Stimulated activated CD4-positive, alpha-beta T cell treated with anti-CD3 and anti-CD28 coated beads, Interleukin-15, amount 100 ng/mL, for 1 hour (primary cell): Measurements from ENCODE around the gene CHFR.
"Not testable (repeated sequence)": the region's sequence is repeated elsewhere in the genome, so short reads cannot be mapped to it uniquely, and the experiment has no call there.

Source experiments
- DNase-seq, 2 donors: peaks; one replicate each; pipeline ENCODE4 v3.0.0-alpha.2; 2020; ENCODE audit warnings: low read depth in 1 of 2, low spot score in 1 of 2

The CHFR gene

DNA sequence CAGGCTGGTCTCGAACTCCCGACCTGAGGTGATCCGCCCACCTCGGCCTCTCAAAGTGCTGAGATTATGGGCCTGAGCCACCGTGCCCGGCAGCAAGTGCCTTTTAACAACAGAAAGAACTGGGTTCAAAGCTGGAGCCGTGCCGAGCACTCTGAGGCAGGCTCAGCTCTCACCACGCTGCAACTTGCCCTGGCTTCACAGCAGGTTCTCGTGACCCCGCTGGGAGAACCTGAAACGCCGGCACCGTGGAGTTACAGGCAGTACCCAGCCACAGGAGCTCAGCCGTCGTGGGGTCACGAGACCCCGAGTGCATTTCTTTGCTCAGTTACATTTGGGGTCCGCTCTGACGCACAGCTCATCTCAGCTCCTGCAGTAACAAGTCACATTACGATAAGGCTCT lies 73.2 kb downstream of the CHFR start:
- DNase-seq, result no peak

DNA sequence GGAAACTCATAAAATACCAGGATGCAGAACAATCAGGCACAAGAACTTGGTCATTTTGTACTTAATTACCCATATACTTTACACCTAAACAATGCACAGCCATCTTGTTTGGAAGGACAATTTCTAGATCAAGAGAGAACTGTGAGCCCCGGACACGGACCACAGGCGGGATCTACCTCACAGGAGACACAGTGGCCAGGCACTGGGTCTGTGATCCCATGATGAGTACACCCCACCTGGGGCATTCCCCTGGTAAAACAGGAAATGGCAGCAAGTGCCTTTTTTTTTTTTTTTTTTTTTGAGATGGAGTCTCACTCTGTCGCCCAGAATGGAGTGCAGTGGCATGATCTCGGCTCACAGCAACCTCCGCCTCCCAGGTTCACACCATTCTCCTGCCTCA lies 74.0 kb downstream of the CHFR start:
- no peak for DNase-seq

DNA sequence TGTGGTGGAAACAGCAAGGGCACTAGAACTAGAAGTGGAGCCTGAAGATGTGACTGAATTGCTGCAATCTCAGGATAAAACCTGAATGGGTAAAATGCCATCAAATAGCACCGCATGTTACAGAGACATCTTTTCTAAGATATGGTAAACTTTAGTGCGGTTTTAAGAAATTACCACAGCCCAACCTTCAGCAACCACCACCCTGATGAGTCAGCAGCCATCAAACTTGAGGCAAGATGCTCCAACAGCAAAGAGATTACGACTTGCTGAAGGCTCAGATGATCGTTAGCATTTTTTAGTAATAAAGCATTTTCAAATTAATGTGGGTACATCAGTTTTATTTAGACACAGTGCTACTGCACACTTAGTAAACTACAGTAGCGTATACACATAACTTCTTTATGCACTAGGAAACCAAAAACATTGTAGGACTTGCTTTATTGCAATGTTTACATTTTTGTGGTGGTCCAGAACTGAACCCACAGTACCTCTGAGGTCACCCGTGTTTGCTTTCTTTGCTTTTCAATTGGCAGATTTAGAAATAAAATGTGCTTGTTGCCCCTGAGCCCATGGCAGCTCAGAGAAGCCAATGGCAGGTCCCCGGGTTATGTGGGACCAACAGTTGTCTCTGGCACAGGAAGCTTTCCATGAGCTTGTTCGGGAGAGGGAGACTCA lies 74.6 kb downstream of the CHFR start:
- DNase-seq, result no peak

DNA sequence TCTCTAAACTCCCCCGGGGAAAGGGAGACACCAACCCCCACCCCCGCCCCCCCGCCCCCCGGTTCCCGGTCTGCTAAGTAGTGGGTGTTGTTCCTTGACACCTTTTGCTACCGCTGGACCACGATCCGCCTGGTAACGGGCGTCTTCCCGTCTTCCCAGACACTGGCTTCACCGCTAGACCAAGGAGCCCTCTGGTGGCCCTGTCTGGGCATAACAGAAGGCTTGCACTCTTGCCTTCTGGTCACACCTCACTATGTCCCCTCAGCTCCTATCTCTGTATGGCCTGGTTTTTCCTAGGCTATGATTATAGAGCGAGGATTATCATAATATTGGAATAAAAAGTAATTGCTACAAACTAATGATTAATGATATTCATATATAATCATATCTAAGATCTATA lies 78.0 kb downstream of the CHFR start:
- DNase-seq, result not testable (repeated sequence)

DNA sequence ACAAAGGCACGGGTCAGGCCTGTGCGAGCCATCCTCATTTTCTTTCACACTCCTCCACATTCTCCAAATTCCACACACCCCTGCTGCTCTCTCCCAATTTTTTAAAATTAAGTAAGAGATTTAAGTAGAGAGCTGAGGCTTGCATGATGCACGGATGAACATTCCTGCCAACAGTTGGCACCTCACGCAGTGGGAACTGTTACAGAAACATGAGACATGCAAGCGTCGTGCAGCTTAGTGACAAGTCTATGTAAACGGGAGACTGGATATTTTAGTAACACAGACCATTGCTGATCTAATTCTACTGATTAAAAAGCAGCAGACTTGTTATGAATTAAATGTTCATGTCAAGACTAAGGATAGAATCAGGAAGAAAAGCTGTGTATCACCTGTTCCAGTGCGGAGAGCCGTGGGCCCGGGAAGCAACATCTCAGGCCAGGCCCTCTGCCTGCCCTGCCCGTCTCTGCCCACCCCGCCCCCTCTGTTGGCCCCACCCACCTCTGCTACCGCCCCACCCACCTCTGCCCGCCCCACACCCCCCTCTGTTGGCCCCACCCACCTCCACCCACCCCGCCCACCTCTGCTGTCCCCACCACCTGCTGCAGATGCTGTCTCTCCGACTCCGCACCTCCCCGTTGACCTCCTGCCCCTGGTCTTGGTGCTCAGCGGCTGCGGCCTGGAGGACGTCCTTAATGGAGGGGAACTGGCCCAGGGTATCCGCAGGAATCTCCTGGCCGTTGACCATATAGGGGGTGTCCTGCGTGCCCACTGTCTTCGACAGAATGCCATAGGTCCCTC lies 79.9 kb downstream of the CHFR start:
- DNase-seq, result no peak

DNA sequence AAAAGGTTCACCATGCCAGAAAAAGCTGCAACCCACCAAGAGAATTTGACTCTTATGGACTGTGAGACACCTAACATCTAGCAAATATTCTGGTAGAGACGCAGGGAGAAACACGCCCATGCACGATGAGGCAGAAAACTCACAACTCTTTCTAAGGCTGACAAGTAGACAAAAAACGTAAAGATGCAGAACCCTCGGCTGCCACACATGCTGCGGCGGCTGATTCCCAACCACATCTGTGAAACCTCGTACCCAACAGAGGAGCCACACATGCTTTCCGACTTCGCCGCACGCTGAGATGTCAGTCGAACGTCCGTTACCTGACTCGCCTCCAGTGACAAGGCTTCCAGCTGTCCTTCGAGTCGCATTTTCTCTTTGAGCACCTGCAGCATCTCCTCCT lies 80.5 kb downstream of the CHFR start:
- DNase-seq, result no peak

DNA sequence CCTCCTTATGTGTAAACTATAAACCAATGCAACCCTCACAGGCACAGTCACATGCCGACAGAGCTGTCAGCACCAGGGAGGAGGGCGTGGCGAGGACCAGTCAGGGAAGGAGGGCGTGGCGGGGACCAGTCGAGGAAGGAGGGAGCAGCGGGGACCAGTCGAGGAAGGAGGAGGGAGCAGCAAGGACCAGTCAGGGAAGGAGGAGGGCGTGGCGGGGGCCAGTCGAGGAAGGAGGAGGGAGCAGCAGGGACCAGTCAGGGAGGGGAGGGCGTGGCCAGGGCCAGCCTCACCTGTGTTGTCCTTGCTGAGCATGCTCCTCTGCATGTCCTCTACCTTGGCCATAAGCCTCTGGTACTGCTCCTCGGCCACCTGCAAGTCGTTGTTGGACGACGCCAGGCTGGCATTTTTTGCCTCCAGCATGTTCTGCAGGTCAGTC lies 83.0 kb downstream of the CHFR start:
- DNase-seq, result no peak

DNA sequence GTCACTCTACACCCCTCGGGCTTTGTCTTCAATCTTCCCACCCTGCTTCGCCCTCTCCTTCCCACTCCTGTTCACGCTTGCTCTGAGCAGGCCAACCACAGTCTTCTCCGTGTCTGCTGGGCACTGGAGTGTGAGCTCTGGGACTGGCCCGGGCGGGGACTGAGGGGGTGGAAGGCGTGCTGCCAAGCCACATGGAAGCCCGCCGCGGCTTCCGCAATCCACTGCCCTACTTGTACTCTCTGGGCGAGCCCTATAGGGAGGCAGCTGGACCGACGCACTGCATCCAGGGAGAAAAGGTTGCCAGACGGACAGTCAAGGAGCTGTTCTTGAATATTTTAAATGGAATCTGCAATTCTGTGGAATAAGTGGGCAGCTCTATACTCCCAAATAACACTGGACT lies 83.5 kb downstream of the CHFR start:
- DNase-seq, result no peak

DNA sequence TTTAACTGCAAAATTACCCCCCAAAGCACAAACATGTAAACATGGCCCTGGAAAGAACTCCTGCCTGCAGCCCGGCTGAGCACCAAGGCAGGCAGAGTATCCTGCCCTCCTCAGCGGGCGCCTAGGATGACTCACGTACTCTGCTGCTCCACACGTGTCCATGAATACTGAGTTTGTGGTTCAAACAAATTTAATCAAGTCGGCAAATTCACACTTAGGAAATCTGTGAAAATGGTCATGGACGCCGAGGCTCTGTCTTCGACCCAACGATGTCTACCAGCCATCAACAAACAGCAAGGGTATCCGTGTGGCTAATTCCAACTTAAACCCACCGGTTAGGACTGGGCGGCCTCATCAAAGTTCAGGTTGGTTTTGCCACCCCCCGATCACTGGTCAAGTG lies 84.3 kb downstream of the CHFR start:
- DNase-seq, result no peak

DNA sequence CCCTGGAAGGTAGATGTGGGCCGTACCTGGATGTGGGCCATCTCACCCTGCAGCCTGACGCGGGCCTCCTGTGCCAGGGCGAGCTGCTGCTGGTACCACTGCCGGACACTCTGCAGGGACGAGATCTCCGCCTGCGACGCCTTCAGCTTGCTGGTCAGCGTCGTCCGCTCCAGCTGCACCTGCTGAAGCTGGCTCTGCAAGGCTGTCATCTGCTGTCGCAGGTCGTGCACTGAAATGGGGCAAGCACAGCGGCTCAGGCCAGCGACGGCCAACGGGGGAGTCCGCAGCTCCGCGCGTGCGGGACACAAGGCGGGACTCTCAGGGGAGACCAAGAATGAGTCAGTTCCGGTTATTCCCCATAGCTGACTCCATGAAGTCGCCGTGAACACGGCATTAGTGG lies 85.7 kb downstream of the CHFR start:
- no peak for DNase-seq

DNA sequence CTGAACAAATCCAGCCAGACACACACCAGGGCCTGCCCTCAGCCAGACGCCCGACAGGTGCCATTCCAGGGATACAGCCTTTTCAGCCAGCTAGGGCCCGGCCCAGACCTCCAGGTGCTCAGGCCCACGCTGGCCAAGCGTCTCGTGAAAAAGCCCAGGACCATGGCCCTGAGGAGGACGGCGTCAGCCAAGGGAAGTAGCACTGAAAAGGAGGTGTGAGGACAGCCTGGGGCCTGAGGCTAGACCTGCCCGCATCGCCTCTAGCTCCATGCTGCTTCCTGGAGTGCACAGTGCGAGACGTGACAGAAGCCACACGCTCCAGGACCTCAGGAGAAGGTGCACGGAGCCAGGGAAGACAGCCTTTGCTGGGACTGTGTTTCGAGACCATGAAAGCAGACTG lies 88.6 kb downstream of the CHFR start:
- DNase-seq, result no peak

DNA sequence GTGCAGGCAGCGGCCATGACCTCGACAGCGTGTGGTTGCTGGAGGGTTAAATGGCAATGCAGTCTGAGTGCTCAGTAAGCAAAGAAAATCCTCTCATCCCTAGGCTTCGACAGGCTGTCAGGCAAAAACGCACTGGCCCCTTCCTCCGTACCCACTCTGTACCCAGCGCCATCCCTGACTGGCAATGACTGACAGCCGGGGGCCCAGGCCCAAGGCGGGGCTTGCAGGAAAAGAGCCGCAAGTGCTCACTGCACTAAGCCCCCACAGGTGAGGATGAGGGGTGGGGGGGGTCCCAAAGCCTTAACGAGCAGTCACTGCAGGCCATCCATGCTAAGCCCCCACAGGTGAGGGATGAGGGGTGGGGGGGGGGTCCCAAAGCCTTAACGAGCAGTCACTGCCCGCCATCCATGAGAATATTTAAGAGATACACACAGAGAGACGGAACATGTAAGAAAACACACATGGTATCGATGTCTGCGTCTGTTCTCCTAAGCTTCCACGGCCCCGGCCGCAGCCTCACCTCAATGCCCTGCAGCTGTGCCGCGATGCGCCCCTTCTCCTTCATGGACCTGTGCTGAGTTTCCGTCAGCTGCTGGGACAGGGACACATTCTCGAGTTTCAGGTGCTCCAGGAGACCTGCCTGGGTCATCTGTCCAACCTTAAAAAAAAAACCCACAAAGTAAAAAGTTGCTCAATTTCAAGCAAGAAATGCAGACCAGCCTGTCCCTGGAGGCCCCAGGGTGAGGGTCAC lies 89.4 kb downstream of the CHFR start:
- DNase-seq, result no peak

DNA sequence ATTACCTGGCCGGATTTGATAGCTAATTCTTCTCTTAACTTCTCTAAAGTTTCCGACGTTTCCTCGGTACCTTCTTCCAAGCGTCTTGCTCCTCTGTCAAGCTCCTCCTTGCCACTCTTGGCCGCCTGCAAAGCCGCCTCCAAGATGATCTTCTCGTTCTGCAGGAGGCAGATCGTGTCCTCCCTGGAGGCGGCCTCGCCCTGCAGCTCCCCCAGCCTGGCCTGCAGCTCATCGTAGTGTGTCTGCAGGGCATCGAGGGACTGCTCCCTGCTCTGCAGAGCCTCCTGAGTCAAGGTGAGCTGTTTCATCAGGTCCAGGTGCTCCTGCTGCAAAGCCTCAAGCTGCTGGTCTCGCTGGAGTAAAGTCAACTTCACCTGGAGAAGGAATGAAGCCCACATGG lies 91.6 kb downstream of the CHFR start:
- no peak for DNase-seq

DNA sequence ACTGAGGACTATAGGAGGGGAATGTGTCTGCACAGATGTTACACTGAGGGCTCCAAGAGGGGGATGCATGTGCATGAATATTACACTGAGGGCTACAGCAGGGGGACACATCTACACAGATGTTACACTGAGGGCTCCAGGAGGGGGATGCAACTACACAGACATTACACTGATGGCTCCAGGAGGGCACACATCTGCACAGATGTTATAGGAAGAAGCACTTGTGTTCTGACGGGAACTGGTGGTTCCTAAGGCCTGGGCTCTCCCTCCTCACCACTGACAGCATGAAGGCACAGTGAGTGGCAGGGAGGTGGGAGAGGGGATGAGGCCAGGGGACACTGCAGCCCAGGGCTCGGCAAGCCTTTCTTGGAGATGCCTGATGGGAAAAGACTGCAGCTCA lies 95.5 kb downstream of the CHFR start:
- DNase-seq, result not testable (repeated sequence)

DNA sequence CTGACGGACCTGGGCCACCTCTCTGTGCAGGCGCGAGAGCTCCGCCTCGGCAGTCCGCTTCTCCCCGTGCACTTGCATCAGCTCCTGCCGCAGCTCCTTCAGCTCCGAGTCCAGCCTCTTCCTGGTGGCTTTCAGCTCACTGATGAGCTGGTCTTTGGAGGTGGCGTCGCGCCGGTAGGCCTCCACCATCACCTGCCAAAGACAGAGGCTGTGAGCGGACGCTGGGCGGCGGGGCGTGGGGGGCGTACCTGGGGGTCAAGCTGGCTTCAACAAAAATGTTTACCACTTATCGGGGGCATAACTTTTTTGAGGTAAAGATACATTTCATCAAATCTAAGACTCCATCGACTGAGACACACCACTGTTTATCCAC lies 98.3 kb downstream of the CHFR start:
- no peak for DNase-seq

DNA sequence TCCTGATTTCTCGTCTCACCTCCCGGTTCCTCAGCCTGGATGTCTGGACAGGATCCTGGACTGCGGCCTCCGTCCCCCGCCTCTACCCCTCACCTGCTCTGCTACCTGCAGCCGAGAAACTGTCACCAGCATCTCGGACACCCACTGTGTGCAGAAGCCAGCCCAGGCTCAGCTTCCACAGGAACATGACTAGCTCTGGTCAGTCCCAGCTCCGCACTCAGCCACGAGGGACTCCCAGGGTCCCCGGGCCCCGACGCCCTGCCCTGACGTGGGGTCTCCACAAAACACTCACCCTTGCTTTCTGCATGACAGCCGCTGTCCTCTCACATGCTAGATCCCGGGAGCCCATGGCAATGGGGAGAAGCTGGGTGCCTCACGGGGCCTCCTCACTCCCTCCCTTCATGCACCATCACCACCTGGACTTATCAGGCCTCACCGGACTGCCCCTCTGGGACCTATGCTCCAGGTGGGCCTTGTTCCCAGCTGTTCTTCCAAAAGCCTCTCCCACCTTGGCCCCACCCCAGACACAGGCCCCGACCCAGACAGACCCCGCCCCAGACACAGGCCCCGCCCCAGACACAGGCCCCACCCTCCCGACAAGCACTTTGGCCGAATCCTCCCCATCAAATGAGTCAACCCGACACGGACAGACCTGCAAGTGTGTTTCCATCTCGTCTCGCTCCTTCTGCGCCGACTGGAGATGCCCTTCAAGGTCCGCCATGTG lies 98.9 kb downstream of the CHFR start:
- no peak for DNase-seq

DNA sequence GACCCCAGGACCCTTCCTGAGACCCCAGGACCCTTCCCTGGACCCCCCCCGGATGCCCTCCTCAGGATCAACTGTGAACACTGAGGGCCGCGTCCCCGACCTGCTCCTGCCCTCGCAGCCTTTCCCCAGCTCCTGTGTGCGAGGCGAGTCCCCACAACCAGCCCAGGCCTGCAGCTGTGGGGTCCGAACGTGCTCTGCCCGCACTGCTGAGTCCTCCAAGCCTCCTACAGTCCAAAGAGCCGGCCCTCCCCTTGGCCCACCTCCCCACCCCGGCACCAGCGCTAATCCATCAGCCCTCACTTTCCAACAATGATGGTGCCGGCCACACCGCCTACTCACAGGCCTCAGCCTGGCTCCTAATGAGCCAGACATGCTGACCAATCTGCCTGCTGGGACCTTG lies 99.5 kb downstream of the CHFR start:
- DNase-seq, result no peak

DNA sequence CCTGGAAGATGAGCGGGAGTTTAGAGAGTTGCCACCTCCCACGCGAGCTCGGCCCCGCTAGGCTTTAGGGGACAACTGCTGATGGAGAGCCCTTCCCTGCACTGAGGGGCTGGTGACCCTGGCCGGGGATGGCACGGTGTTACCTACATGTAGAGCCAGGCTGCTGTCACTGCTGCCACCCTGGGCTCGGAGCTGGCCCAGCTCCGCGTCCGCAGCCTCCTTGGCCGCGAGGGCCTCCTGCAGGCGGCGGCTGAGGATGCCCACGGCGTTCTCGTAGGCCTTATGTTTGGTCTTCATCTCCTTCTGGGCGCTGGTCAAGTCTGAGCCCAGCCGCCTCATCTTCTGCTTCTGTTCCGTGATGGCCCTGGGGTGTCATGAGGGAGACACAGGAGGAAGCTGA lies 101.2 kb downstream of the CHFR start:
- DNase-seq, result no peak

DNA sequence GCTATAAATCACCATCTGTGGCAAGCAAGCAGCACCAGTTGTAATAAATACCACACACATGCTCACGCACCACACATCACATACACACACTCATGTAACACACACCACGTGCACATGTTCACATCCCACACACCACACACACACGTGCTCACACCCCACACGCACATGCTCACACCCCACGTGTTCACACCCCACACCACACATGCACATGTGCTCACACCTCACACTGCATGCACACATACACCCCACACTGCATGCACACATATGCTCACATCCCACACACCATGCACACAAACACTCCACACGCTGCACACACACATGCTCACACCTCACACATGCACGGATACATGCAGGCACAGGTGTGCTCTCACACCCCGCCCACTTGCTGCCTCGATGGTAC lies 102.8 kb downstream of the CHFR start:
- no peak for DNase-seq

DNA sequence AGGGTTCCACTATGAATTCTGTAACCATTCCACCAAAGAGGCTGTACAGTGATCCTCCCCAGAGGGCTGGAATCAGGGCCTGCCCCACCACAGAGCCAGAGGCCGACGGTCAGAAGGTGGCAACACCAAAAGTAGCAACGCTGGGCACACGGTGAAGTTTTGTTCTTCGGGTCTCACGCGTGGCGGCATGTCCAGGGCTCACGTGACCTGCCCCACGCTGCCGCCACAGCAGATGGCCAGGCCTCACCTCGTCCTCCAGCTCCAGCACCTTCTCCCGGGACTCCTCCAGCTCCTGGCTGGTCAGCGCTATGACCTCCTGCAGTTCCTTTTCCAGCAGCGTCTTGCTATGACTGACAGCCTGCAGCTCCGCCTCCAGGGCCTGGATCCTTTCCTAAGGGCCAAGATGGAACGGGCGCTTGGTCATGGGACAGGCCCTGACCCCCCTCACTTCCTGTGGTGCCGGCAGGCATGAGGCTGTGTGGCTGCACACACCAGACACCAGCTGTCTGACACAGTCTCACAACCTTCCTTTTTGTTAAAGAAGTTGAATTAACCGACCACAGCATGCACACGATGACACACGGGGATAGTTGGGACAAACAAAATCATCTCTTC lies 103.4 kb downstream of the CHFR start:
- DNase-seq, result no peak
